GOT3 (cell line): ENCODE measurements around the gene ZC2HC1B.
"Not testable (repeated sequence)": the region's sequence is repeated elsewhere in the genome, so short reads cannot be mapped to it uniquely, and the experiment has no call there.

Source experiments
- DNase-seq: peaks from one replicate; lab custom pipeline; 2025; ENCODE audit warnings: mixed read lengths; lab: John Stamatoyannopoulos, UW

The ZC2HC1B gene

DNA sequence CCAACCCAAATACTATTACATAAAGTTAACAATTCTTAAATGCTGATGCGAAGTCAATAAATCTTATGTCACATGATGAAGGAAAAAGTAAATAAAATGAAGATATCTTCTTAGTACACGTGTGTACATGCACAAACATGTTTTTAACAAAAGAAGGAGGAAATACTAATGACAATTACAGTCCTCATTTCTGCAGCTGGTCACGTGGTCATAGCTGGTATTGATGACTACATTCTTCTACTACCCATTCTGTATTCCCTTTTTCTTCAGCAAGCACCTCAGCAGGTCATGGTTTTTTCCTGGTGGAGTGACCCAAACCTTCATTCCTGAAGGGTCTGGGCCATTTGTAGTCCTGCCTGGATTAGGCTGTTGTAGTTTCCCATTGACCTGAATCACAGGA, 4.5 kb downstream of the ZC2HC1B start:
- not testable (repeated sequence) for DNase-seq

DNA sequence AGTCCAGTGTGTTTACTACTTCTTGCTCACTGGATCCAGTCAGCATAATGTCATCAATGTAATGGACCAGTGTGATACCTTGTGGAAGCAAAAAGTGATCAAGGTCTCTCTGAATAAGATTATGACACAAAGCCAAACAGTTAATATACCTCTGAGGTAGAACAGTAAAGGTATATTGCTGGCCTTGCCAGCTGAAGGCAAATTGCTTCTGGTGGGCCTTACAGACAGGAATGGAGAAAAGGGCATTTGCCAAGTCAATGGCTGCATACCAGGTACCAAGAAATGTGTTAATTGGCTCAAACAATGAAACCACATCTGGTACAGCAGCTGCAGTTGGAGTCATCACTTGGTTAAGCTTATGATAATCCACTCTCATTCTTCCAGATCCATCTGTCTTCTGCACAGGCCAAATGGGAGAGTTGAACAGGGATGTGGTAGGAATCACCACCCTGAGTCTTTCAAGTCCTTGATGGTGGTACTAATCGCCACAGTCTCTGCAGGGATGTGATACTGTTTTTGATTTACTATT, 7.0 kb downstream of the ZC2HC1B start:
- DNase-seq: not testable (repeated sequence)

DNA sequence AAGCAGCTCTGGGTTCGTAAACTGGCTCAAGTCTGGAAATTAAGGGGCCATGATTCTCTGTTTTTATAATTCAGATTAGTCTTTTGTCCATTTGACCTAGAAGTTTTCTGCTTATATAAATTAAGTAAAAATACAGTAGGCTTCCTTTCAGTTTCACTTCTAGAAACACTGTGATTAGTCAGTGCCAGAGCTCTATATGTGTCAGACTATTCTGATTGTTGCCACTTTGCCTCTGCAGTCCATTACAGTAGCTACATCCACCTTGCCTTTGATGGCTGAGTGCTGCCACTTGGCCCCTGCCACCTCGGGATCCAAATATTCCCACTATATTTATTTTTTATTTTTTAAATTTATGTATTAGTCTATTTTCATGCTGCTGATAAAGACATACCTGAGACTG, 7.9 kb downstream of the ZC2HC1B start:
- no peak for DNase-seq

DNA sequence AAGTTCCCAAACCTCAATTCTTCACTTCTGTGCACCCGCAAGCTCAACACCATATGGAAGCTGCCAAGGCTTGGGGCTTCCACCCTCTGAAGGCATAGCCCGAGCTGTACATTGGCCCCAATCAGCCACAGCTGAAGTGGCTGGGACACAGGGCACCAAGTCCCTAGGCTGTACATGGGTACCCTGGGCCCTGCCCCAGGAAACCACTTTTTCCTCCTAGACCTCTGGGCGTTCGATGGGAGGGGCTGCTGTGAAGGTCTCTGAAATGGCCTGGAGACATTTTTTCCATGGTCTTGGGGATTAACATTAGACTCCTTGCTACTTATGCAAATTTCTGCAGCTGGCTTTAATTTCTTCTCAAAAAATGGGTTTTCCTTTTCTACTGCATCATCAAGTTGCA, 9.3 kb downstream of the ZC2HC1B start:
- not testable (repeated sequence) for DNase-seq

DNA sequence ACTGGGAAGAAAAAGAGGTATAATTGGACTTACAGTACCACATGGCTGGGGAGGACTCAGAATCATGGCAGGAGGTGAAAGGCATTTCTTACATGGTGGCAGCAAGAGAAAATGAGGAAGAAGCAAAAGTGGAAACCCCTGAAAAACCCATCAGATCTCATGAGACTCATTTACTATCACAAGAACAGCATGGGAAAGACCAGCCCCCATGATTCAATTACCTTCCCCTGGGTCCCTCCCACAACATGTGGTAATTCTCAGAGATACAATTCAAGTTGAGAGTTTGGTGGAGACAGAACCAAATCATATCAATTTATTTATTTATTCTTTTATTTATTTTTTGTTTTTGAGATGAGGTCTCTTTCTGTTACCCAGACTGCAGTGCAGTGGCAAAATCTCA, 10.2 kb downstream of the ZC2HC1B start:
- DNase-seq: not testable (repeated sequence)

DNA sequence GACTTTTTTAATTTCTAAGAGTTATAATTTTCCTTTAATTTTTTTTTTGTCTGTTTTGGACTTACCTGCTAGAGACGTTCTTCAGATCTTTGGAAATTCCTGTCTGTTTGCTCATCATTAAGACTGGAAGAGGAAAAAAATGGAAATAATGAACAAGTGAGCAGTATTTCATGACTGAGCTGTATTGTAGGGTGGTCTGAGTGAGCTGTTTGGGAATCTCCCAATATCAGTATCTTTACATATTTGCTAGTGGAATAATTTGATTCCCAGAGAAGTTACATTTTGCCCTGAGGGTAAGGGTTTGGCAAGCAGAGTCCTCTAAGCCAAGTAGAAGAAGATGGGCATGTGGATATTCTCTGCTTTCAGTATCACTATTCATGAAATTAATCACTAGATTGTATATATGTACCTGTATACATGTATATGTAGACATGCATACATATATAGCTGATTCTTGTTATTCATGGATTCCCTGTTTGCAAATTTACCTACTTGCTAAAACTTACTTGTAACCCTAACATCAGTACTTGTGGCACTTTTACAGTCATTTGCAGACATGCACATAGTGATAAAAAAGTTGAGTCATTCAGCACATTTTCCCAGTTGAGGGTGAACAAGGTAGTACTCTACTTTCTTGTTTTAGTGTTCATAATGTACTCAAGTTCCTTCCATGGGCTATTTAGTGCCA, 13.5 kb downstream of the ZC2HC1B start:
- no peak for DNase-seq

DNA sequence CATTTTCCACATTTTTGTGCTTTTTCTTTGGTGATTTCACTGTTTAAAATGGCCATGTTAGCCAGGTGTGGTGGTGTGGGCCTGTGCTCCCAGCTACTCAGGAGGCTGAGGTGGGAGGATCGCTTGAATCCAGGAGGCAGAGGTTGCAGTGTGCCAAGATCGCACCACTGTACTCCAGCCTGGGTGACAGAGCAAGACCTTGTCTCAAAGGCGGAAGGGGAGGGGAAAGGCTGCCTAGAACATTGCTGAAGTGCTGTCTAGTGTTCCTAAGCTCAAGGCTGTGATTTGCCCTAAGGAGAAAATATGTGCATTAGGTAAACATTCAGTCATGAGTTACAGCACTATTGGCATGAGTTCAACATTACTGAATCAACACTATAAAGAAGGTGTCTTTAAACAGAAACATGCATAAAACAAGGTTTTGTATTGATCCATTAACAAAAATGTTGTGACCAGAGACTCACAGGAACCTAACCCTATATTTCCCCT, 14.0 kb downstream of the ZC2HC1B start:
- no peak for DNase-seq

DNA sequence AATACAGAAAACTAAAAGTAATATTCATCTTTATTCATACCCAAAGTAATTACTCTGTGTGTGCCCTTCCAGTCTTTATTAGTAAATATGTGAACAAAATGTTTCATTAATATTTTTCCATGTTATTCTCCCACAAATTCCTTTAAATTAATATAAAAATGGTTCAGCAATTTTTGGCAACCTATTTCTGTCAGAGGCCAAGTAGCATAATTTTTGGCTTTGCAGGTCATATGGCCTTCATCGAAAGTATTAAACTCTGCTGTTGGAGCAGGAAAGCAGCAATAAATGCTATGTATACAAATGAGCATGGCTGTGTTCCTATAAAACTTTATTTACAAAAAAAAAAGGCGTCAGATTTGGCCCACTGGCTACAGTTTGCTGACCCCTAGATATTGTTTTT, 16.1 kb downstream of the ZC2HC1B start:
- no peak for DNase-seq

DNA sequence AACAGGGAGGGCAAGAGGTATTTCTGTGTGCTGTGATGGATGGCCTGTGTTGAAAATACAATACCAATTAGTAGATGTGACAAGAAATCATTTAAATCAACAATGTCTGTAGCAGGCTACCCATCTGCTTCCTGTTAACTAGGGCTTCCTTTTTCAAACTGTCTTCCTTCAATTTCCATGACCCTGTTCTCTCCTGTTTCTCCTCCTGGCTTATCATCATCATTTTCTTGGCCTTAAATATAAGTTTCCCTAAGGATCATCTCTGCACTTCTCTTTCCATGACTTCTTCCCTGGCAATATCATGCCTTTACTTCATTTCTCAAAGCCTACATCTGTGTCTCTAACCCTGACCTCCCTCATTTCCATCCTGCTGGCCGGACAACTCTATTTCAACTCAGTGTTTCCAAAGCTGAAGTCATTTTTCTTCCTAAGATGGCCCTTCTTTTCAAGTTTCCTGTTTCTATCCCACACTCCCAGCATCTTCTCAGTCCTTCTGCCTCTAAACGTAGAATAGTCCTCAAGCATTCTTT, 18.2 kb downstream of the ZC2HC1B start:
- DNase-seq: no peak

DNA sequence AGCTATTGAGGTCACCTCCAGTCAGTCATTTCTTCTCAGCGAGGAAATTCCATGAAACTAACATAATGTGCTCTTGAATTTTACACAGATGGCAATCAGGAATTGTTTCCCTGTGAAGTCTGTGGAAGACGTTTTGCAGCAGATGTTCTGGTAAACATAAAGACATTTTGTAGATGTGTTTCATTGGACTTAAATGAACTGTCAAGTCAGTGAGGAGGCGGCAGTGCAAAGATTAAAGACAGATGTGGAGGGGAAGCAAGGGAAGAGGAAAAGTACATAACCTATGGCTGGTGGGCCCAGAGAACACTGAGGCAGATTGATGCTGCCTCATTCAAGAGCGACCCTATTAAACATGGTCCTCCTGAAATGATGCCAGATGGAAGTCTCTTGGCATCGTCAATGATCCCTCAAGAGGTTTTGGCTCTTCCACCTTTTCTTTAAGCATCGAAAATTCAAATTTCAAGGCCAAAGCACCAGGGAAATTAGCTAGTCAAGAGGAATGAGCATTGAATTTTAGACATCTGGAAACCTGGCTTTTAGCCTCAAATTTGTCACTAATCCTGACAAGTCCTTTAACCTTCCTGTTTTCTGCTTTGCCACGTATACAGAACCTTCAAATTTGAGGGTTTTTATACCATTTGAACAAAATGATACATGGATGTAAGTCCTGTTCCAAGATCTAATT, 20.1 kb downstream of the ZC2HC1B start:
- no peak for DNase-seq

DNA sequence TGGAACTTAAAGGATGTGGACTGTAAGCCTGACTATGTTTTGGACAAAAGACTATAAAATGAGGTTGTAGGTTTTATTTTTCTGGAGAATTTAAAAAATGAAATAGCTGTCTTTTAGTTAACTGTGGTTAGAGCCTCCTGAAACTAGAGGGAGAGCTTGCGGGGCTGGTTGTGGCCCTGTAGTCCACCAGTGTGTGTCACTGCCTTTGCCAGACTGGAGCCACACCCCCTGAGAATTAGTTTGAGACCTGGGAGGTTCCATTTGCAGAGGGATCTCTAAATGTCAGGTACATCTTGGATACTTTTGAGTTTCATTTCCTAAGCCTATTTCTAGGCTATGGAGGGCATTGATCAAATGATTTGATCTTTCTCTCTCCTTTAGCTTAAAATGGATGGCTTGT, 20.8 kb downstream of the ZC2HC1B start:
- DNase-seq: no peak

DNA sequence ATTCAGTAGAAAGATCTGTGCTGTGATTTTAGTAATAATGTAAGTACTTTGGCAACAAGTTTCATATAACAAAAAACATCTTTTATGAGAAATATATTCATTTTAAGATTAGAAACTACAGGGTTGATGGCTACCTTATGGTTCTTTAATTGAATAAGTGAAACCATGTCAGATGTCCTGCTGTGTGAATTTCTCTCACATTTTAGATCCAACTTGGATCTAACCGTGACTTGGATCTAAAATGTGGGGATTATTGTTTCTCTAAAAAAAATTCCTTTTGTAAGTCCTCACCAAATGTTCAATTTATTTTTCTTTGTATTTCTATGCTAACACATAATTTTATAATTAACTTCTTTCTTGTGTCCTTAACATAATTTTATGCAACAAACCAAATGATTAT, 30.4 kb downstream of the ZC2HC1B start:
- no peak for DNase-seq

DNA sequence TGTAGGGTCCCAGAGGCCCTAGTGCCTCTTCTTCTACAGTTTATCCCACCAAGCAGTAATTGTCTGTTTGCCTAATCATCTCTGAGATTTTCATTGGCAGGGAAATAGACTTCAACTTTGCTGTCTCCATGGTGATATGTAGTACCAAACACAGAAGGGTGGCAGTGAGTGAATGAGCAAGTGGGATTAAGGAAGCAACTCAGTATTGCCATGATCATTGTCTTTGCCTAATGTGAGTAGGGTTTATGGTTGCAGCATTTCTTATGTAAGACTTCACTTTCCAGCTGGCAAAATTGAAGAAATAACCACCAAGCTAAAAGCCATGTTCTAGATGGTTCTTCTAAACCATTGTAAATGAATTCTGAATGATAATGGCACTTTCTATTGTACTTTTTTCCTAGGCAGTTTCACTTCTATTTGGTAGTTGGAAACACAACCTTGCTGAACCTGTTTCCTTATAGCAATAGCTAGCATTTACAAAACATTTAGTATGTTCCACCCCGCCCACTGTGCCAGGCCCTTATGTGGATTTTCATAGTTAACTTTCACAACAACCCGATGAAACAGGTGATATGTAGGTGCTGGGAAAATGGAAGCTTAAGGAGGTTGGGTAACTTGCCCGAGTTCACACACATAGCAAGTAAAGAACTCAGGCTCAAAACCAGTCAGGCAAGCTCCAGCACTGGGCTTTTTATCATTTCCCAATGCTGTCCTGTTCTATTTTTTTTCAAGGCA, 32.0 kb downstream of the ZC2HC1B start:
- DNase-seq: no peak

DNA sequence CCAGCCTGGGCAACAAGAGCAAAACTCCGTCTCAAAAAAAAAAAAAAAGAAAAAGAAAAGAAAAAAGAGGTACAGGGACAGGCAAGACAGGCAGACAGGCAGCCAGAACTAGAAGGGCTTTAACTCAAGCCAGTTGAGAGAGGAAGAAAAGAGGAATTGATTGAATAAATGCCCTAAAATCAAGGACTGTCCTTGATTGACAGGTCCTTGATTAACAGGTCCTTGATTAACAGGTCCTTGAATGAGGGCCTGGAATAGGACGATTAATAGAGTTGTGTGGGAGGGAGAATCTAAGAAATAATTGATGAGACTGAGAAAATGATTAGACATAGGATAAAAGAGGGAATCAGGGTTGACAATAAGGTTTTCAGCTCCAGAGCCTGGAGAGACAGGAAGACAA, 36.1 kb downstream of the ZC2HC1B start:
- DNase-seq: no peak

DNA sequence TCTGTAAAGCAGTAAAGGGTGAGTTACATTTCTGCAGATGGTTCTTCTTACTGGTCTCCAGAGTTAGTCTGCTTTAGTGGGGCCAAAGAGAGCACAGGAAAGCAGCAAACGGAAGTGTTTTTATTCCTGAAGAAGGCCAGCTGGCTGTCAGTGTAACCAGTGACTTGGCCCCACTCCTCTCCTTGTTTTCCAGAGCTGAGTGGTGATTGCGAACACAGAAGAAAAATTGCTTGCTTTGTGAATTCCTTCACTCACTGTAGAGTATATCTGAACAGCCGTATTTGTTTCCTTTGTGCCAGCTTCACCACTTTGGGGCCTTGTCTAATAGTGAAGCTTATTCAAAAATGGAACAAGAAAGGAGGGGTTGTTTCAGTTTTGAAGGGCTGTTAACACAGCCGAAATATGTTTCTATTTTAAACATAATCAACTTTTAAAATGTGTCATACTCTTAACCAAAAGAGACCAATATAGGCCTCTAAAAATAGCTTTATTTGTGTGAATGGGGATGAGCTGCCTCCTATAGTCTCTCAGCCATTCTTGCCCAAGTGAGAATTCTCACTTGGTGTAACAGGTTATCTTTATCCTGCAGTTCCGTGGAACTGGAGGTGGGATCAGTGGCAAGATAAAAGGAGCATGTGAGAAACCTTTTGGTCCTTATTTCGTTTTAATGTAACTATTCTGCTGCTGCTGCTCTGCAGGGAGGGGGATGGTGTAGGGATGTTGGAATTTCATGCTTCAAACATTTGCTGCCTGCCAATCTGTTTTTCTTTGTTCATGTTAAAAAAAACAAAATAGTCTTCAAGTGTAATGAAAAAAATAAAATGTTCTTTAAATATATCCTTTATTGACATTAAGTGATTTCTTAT, 37.8 kb downstream of the ZC2HC1B start:
- no peak for DNase-seq

DNA sequence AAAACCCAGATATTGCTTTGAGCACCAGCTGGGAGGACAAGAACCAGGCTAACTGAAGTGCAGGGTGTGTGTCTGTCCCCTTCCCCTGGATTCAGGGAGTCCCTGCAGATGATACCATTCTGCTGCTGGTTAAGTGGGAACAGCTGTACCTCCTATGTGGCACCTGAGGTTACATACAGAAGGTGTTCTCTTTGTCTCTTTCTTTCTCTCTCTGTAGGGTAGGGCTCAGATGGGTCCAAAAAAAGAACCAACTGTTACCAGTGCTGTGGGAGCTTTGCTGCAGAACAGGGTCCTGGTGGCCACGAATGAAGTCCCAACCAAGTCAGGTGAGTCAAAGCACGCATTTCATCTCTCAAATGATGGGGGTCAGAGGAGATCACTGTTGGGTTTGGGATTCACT, 38.6 kb downstream of the ZC2HC1B start:
- DNase-seq: no peak

DNA sequence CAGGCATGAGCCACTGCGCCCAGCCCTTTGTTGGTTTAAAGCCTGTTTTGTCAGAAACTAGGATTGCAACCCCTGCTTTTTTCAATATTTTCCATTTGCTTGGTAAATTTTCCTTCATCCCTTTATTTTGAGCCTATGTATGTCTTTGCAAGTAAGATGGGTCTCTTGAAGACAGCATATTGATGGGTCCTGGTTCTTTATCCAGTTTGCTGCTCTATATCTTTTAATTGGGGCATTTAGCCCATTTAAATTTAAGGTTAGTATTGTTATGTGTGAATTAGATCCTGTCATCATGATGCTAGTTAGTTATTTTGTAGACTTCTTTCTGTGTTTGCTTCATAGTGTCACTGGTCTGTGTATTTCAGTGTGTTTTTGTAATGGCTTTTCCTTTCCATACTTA, 46.8 kb downstream of the ZC2HC1B start:
- no peak for DNase-seq

DNA sequence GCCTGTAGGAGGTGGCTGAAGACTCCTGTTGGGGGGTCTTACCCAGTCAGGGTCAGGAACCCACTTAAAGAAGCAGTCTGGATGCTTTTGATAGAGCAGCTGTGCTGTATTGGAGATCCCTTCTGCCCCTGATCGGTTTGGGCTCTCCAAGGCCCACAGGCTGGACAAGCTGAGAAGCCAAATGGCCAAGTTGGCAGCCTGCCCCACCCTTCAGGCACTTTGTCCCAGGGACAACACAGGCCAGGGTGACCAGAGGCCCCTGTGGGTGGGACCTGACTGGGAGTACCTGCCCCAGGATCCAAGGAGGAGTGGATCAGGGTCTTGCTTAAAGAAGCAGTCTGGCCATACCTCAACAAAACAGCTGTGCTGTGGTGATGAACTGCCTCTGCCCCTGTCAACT, 48.4 kb downstream of the ZC2HC1B start:
- no peak for DNase-seq

DNA sequence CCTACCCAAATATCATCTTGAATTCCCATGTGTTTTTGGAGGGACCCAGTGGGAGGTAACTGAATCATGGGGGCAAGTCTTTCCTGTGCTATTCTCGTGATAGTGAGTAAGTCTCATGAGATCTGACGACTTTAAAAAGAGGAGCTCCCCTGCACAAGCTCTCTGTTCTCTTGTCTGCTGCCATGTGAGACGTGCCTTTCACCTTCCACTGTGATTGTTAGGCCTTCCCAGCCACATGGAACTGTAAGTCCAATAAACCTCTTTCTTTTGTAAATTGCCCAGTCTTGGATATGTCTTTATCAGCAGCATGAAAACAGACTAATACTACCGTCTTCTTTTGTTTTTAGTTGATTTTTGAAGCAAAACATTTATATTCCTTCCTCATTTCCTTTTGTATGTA, 52.8 kb downstream of the ZC2HC1B start:
- DNase-seq: not testable (repeated sequence)

DNA sequence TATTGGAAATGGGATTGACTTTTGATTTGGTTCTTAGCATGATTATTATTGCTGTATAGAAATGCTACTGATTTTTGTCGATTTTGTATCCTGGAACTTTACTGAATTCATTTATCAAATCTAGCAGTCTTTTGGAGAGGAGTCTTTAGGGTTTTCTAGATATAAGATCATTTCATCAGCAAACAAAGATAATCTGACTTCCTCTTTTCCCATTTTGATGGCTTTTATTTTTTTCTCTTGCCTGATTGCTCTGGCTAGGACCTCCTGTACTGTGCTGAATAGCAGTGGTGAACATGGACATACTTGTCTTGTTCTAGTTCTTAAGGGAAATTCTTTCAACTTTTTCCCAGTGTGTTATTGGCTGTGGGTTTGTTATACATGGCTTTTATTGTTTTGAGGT, 64.6 kb downstream of the ZC2HC1B start:
- no peak for DNase-seq

DNA sequence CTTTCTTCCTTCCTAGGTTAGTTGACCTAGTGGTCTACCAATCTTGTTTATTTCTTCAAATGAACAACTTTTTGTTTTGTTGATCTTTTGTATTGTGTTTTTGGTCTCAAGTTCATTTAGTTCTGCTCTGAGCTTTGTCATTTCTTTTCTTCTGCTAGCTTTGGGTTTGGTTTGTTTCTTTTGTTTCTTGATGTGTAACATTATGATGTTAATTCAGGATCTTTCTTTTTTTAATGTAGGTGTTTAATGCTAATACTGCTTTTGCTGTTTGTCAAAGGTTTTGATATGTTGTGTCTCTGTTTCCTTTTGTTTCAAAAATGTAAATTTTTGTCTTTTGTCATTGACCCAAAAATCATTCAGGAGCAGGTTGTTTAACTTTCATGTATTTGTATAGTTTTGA, 65.7 kb downstream of the ZC2HC1B start:
- no peak for DNase-seq

DNA sequence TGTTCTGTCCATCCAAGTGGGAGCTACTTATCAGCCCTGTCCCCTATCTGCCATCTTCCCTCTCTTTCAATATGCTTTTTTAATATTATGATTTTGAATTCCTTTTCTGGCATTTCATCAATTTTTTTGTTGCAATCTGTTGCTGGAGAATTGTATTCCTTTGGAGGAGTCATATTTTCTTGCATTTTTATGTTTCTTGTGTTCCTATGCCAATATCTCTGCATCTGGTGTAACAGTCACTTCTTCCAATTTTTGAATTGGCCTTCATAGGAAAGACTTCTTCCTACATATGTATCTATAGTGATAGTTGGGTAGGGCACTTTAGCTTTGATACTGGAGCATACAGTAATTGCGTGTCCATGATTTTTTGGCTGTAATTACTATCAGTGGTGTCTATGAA, 70.1 kb downstream of the ZC2HC1B start:
- DNase-seq: no peak
